Measurements from ENCODE around the gene CHTOP.

DNA sequence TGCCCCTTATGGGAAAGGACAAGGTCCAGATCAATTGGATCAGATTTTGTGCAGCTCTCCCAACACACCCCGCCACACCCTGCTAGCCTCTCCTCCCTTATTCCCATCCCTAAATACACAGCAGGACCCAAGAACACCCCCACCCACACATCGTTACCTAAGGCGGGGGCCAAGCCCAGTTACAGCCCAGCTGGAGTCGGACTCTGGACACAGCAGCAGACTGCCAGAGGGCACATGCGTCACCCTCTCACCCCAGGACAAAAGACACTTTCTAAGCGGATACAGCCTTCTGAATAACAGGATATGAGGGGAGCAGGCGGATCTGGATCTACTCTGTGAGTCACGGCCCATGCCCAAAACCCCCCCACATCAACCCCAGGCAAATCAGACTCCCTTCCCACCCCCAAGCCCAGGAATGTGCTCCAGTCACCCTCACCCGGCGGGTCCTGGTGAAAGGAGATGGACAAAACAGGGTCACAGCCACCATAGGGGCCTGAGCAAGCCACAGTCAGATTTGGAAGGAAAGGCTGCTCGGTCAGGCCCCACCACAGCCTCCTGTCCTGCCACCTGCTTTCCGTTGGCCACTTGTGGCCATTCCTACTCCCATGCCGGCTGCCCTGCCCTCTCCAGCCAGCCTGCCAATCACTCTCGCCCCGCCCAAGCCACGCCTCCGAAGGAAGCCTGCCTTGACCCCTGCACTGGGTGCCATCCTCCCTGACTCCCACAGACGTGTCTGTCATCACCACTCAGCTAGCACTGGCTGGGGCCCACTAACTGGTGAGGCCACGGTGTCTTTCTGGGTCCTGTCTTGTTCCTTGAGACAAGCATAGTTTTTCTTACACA, 24.9 kb upstream of the CHTOP start:
- no peak for TF ChIP-seq EZH2phosphoT487 (IDR thresholded peaks at IDR 0.05; ENCODE audit: borderline replicate concordance, low read depth, low read length)
- TF ChIP-seq, protein P1, sequence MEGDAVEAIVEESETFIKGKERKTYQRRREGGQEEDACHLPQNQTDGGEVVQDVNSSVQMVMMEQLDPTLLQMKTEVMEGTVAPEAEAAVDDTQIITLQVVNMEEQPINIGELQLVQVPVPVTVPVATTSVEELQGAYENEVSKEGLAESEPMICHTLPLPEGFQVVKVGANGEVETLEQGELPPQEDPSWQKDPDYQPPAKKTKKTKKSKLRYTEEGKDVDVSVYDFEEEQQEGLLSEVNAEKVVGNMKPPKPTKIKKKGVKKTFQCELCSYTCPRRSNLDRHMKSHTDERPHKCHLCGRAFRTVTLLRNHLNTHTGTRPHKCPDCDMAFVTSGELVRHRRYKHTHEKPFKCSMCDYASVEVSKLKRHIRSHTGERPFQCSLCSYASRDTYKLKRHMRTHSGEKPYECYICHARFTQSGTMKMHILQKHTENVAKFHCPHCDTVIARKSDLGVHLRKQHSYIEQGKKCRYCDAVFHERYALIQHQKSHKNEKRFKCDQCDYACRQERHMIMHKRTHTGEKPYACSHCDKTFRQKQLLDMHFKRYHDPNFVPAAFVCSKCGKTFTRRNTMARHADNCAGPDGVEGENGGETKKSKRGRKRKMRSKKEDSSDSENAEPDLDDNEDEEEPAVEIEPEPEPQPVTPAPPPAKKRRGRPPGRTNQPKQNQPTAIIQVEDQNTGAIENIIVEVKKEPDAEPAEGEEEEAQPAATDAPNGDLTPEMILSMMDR (conservative IDR thresholded peaks at IDR 0.05; ENCODE audit: low read length): no peak

Measured in OCI-LY7 (cell line).